ENCODE data around the gene EXOC4. TPM values are rescaled to one million over a fixed set of nuclear protein-coding genes. Genes with fewer than 3 reads are reported as not detected.

Gene EXOC4
- total RNA-seq, 1 experiment from 2014 or later = 91.9 TPM

GRCh38 chr7:134062460-134062859, 809.6 kb downstream of the EXOC4 start:
- Mint-ChIP-seq H3K4me1 (ENCODE audit: low read depth, unreplicated experiment) (no peaks in the 10 kb centered on the region), H3K27ac (ENCODE audit: unreplicated experiment) (no peak overlapping the region), H3K4me3 (ENCODE audit: low read depth, unreplicated experiment) (no peak overlapping the region), H3K27me3 (ENCODE audit: unreplicated experiment) (no peaks in the 10 kb centered on the region), H3K36me3 (ENCODE audit: insufficient read depth, unreplicated experiment) (no peaks in the 10 kb centered on the region), H3K9me3 (ENCODE audit: low read depth, unreplicated experiment) (no peaks in the 10 kb centered on the region)
- CTCF ChIA-PET = no interaction called here
- no peak for DNase-seq
- intact Hi-C loops (cut with micrococcal nuclease; ENCODE audit: unreplicated experiment) = no loop called here
- no peak for TF ChIP-seq CTCF (IDR thresholded peaks at IDR 0.05; ENCODE audit: unreplicated experiment)
- BruUV-seq (replicated peaks) = no TSS peak

- intact Hi-C loops (cut with micrococcal nuclease; ENCODE audit: unreplicated experiment) = no loop called here
- Mint-ChIP-seq H3K4me3 (ENCODE audit: low read depth, unreplicated experiment) (no peak overlapping the region), H3K4me1 (ENCODE audit: low read depth, unreplicated experiment) (no peaks in the 10 kb centered on the region), H3K9me3 (ENCODE audit: low read depth, unreplicated experiment) (no peaks in the 10 kb centered on the region), H3K27ac (ENCODE audit: unreplicated experiment) (no peak overlapping the region), H3K27me3 (ENCODE audit: unreplicated experiment) (no peaks in the 10 kb centered on the region), H3K36me3 (ENCODE audit: insufficient read depth, unreplicated experiment) (no peaks in the 10 kb centered on the region)
- CTCF ChIA-PET = no interaction called here
- DNase-seq = no peak
- no TSS peak for BruUV-seq (replicated peaks)
- no peak for TF ChIP-seq CTCF (IDR thresholded peaks at IDR 0.05; ENCODE audit: unreplicated experiment)
Measured at GRCh38 chr7:134065415-134065814, 812.5 kb downstream of the EXOC4 start.

- no peaks in the 10 kb centered on the region for H3K9me3 Mint-ChIP-seq (ENCODE audit: low read depth, unreplicated experiment)
- H3K27me3 Mint-ChIP-seq (ENCODE audit: unreplicated experiment) = no peaks in the 10 kb centered on the region
- no peak overlapping the region for H3K4me3 Mint-ChIP-seq (ENCODE audit: low read depth, unreplicated experiment)
- no peak overlapping the region for H3K27ac Mint-ChIP-seq (ENCODE audit: unreplicated experiment)
- no peaks in the 10 kb centered on the region for H3K36me3 Mint-ChIP-seq (ENCODE audit: insufficient read depth, unreplicated experiment)
- intact Hi-C loops (cut with micrococcal nuclease; ENCODE audit: unreplicated experiment) = no loop called here
- no peak for DNase-seq
- no TSS peak for BruUV-seq (replicated peaks)
- H3K4me1 Mint-ChIP-seq (ENCODE audit: low read depth, unreplicated experiment) = no peaks in the 10 kb centered on the region
- TF ChIP-seq CTCF (IDR thresholded peaks at IDR 0.05; ENCODE audit: unreplicated experiment) = no peak
- CTCF ChIA-PET = interaction anchor here (0.7 kb wide), 1 partner anchor 25 kb away, joined by 4 read pairs; no protein-coding TSS in a partner anchor
Measured at GRCh38 chr7:134067164-134067563, 814.3 kb downstream of the EXOC4 start.

- H3K36me3 Mint-ChIP-seq (ENCODE audit: insufficient read depth, unreplicated experiment) = no peaks in the 10 kb centered on the region
- H3K4me1 Mint-ChIP-seq (ENCODE audit: low read depth, unreplicated experiment) = no peaks in the 10 kb centered on the region
- H3K27ac Mint-ChIP-seq (ENCODE audit: unreplicated experiment) = no peak overlapping the region
- CTCF ChIA-PET = no interaction called here
- no peaks in the 10 kb centered on the region for H3K27me3 Mint-ChIP-seq (ENCODE audit: unreplicated experiment)
- intact Hi-C loops (cut with micrococcal nuclease; ENCODE audit: unreplicated experiment) = no loop called here
- no peak for DNase-seq
- no peak for TF ChIP-seq CTCF (IDR thresholded peaks at IDR 0.05; ENCODE audit: unreplicated experiment)
- BruUV-seq (replicated peaks) = no TSS peak
- no peak overlapping the region for H3K4me3 Mint-ChIP-seq (ENCODE audit: low read depth, unreplicated experiment)
- H3K9me3 Mint-ChIP-seq (ENCODE audit: low read depth, unreplicated experiment) = no peaks in the 10 kb centered on the region
Measured at GRCh38 chr7:134068670-134069069, 815.8 kb downstream of the EXOC4 start.

Measured in Calu3 (cell line).